Measurements from ENCODE around the gene HMCN2. TPM values are rescaled to one million over a fixed set of nuclear protein-coding genes. Genes with fewer than 3 reads are reported as not detected.

HMCN2 gene
- polyA plus RNA-seq, 2 of the 4 experiments (the other 2 are of a cell fraction), result 0.01 TPM; not detected in 1

GRCh38 chr9:130390390-130390789, 124.8 kb downstream of the HMCN2 start:
- DNase-seq (ENCODE audit: low read depth in 1 of 2, low spot score in 1 of 2) (no peak), FAIRE-seq (no peak), ATAC-seq (no peak; a peak in 1 of 6 replicates)
- Histone ChIP-seq H3K4me2 (no peak overlapping the region), H3K4me1 (no peaks in the 10 kb centered on the region), H3K27ac (no peak overlapping the region), H3K9me3 (no peaks in the 10 kb centered on the region), H3K4me3 (no peak overlapping the region)
- ChIA-PET CTCF (interaction anchor here (0.9 kb wide), 1 partner anchor 12 kb away, joined by 3 read pairs; no protein-coding TSS in a partner anchor), POLR2A (no interaction called here)
- WGBS (ENCODE audit: missing lambda C conversion rate), result 23% methylated on average over 3 of the region's 7 CpGs
- TF ChIP-seq BHLHE40 (IDR thresholded peaks at IDR 0.05; ENCODE audit: low read depth, low read length) (no peak), KDM1A (IDR thresholded peaks at IDR 0.05; ENCODE audit: low read depth) (no peak), MAFK (IDR thresholded peaks at IDR 0.05; ENCODE audit: partially characterized antibody) (no peak), POLR2AphosphoS2 (conservative IDR thresholded peaks at IDR 0.05; ENCODE audit: low read length) (no peak)

DNA sequence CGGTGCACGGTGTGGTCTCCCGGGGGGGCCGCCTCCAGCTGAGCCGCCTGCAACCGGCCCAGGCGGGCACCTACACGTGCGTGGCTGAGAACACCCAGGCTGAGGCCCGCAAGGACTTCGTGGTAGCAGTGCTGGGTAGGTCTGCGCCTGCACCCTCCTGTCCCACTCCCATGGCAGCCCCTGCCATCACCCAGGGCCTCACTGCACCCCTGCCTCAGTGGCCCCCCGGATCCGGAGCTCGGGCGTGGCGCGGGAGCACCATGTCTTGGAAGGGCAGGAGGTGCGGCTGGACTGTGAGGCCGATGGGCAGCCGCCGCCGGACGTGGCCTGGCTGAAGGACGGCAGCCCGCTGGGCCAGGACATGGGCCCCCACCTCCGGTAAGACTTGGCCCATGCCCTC, 125.4 kb downstream of the HMCN2 start:
- ChIA-PET CTCF (interaction anchor here (0.9 kb wide), 1 partner anchor 13 kb away, joined by 3 read pairs; no protein-coding TSS in a partner anchor), POLR2A (no interaction called here)
- Histone ChIP-seq H3K27ac (no peak overlapping the region), H3K4me2 (no peak overlapping the region), H3K4me1 (no peaks in the 10 kb centered on the region), H3K4me3 (no peak overlapping the region), H3K9me3 (no peaks in the 10 kb centered on the region)
- FAIRE-seq (no peak), DNase-seq (ENCODE audit: low read depth in 1 of 2, low spot score in 1 of 2) (no peak), ATAC-seq (no peak)
- WGBS (ENCODE audit: missing lambda C conversion rate), result 74% methylated on average over 24 of the region's 27 CpGs
- no peak for TF ChIP-seq PHF8 (IDR thresholded peaks at IDR 0.05; ENCODE audit: borderline replicate concordance, low read depth)
- no peak for TF ChIP-seq HOXB13 (CRISPR knock-in tag; IDR thresholded peaks at IDR 0.05; ENCODE audit: low read depth)
- TF ChIP-seq EP300 (IDR thresholded peaks at IDR 0.05), result no peak
- TF ChIP-seq NPAS2 (CRISPR knock-in tag; IDR thresholded peaks at IDR 0.05; ENCODE audit: borderline replicate concordance), result no peak
- no peak for TF ChIP-seq RAD21 (conservative IDR thresholded peaks at IDR 0.05 in 1 of 2, IDR thresholded peaks at IDR 0.05 in 1 of 2)
- TF ChIP-seq RFX5 (IDR thresholded peaks at IDR 0.05), result no peak
- no peak for TF ChIP-seq ZC3H11A (IDR thresholded peaks at IDR 0.05)
- no peak for TF ChIP-seq ZNF302 (CRISPR knock-in tag; IDR thresholded peaks at IDR 0.05)
- TF ChIP-seq MAZ (IDR thresholded peaks at IDR 0.05; ENCODE audit: borderline replicate concordance, low read depth, low read length), result no peak
- TF ChIP-seq PBX3 (IDR thresholded peaks at IDR 0.05), result no peak
- TF ChIP-seq CEBPB (IDR thresholded peaks at IDR 0.05), result no peak
- no peak for TF ChIP-seq RCOR1 (IDR thresholded peaks at IDR 0.05; ENCODE audit: low read depth, low read length)
- no peak for TF ChIP-seq TFCP2L1 (CRISPR knock-in tag; IDR thresholded peaks at IDR 0.05)
- TF ChIP-seq CHD4 (IDR thresholded peaks at IDR 0.05; ENCODE audit: borderline replicate concordance), result no peak

- no peak overlapping the region for H3K4me3 ChIP-seq
- ChIA-PET POLR2A (no interaction called here), CTCF (no interaction called here)
- H3K9me3 ChIP-seq, result no peaks in the 10 kb centered on the region
- no peak overlapping the region for H3K27ac ChIP-seq
- H3K4me2 ChIP-seq, result no peak overlapping the region
- no peak for FAIRE-seq
- no peak for ATAC-seq
- H3K4me1 ChIP-seq, result no peaks in the 10 kb centered on the region
- no peak for DNase-seq (ENCODE audit: low read depth in 1 of 2, low spot score in 1 of 2)
- 79% methylated on average over 9 of the region's 13 CpGs for WGBS (ENCODE audit: missing lambda C conversion rate)
- TF ChIP-seq MAZ (IDR thresholded peaks at IDR 0.05; ENCODE audit: borderline replicate concordance, low read depth, low read length) (no peak), HDAC2 (IDR thresholded peaks at IDR 0.05) (no peak), RFX5 (IDR thresholded peaks at IDR 0.05) (no peak), ZNF302 (CRISPR knock-in tag; IDR thresholded peaks at IDR 0.05) (no peak), ATOH8 (CRISPR knock-in tag; IDR thresholded peaks at IDR 0.05; ENCODE audit: low read depth) (no peak), ZC3H11A (IDR thresholded peaks at IDR 0.05) (no peak), MAFK (IDR thresholded peaks at IDR 0.05; ENCODE audit: partially characterized antibody) (no peak), FOSL2 (IDR thresholded peaks at IDR 0.05) (no peak), FOSL2 (CRISPR knock-in tag; IDR thresholded peaks at IDR 0.05) (no peak), USF2 (IDR thresholded peaks at IDR 0.05) (no peak), GATA3 (IDR thresholded peaks at IDR 0.05; ENCODE audit: borderline replicate concordance) (no peak), ZSCAN20 (CRISPR knock-in tag; IDR thresholded peaks at IDR 0.05) (no peak), EHF (CRISPR knock-in tag; IDR thresholded peaks at IDR 0.05) (no peak), PBX3 (IDR thresholded peaks at IDR 0.05) (no peak), EHMT2 (IDR thresholded peaks at IDR 0.05; ENCODE audit: low read depth) (no peak), JUNB (IDR thresholded peaks at IDR 0.05) (no peak), PHF8 (IDR thresholded peaks at IDR 0.05; ENCODE audit: borderline replicate concordance, low read depth) (no peak)
Observed at GRCh38 chr9:130391866-130392265, 126.3 kb downstream of the HMCN2 start.
